Stimulated activated CD8-positive, alpha-beta memory T cell treated with anti-CD3 and anti-CD28 coated beads, Interleukin-4, amount 100 ng/mL, for 4 hours (primary cell): ENCODE results near the gene ZDHHC14.

ENCODE experiments used
- DNase-seq, 2 donors: peaks; one replicate each; pipeline ENCODE4 v3.0.0-alpha.2; 2020; ENCODE audit warnings: low read depth in 2 of 2, low spot score in 1 of 2

ZDHHC14 gene

GRCh38 chr6:157613011-157613522 is 232.1 kb downstream of the ZDHHC14 start:
- no peak for DNase-seq

- DNase-seq = no peak
These were observed 233.1 kb downstream of the ZDHHC14 start for GRCh38 chr6:157614026-157614568.

- DNase-seq = no peak
These were observed 234.4 kb downstream of the ZDHHC14 start for GRCh38 chr6:157615420-157615769.

GRCh38 chr6:157615951-157616350 is 235.0 kb downstream of the ZDHHC14 start:
- DNase-seq = no peak

GRCh38 chr6:157620944-157621343 is 240.0 kb downstream of the ZDHHC14 start:
- DNase-seq = no peak

- DNase-seq = no peak
These were observed 240.4 kb downstream of the ZDHHC14 start for GRCh38 chr6:157621406-157621805.

- DNase-seq = no peak
These were observed 241.4 kb downstream of the ZDHHC14 start for GRCh38 chr6:157622427-157622826.

GRCh38 chr6:157625111-157625510 is 244.1 kb downstream of the ZDHHC14 start:
- DNase-seq = no peak

GRCh38 chr6:157625764-157626163 is 244.8 kb downstream of the ZDHHC14 start:
- no peak for DNase-seq

- no peak for DNase-seq
These were observed 246.4 kb downstream of the ZDHHC14 start for GRCh38 chr6:157627195-157627966.

GRCh38 chr6:157628463-157628862 is 247.5 kb downstream of the ZDHHC14 start:
- no peak for DNase-seq

- no peak for DNase-seq
These were observed 248.2 kb downstream of the ZDHHC14 start for GRCh38 chr6:157629220-157629619.

- no peak for DNase-seq
These were observed 249.6 kb downstream of the ZDHHC14 start for GRCh38 chr6:157630463-157631080.

GRCh38 chr6:157631412-157631811 is 250.4 kb downstream of the ZDHHC14 start:
- no peak for DNase-seq

GRCh38 chr6:157631838-157632614 is 251.0 kb downstream of the ZDHHC14 start:
- no peak for DNase-seq

GRCh38 chr6:157632821-157633220 is 251.8 kb downstream of the ZDHHC14 start:
- DNase-seq = no peak

GRCh38 chr6:157634546-157634945 is 253.6 kb downstream of the ZDHHC14 start:
- DNase-seq = no peak

- no peak for DNase-seq
These were observed 254.6 kb downstream of the ZDHHC14 start for GRCh38 chr6:157635388-157636244.

- DNase-seq = no peak
These were observed 256.5 kb downstream of the ZDHHC14 start for GRCh38 chr6:157637516-157637915.

- DNase-seq = no peak
These were observed 257.1 kb downstream of the ZDHHC14 start for GRCh38 chr6:157637941-157638662.
